Ascending aorta (tissue), 2 donors: ENCODE measurements around the gene PDLIM5. TPM values are rescaled to one million over a fixed set of nuclear protein-coding genes. Genes with fewer than 3 reads are reported as not detected.

ENCODE experiments used
- DNase-seq, 2 donors: peaks; one replicate each; pipeline ENCODE4 v3.0.0-alpha.2; 2019; ENCODE audit warnings: low spot score in 2 of 2
- H3K27ac ChIP-seq, 2 donors: fragments of 200-600 bp; sonication (generic); one replicate each; pipeline ENCODE4 v1.5.1; 2016 to 2017; ENCODE audit warnings: mild to moderate bottlenecking in 1 of 2
- H3K27me3 ChIP-seq: fragments of 200-600 bp; sonication (generic); one replicate; pipeline ENCODE4 v1.5.1; 2017
- H3K36me3 ChIP-seq, 2 donors: fragments of 200-600 bp; sonication (generic); one replicate each; pipeline ENCODE4 v1.5.1; 2016
- H3K4me1 ChIP-seq, 2 donors: fragments of 200-600 bp; sonication (generic); one replicate each; pipeline ENCODE4 v1.5.1; 2016 to 2017; ENCODE audit warnings: mild to moderate bottlenecking in 1 of 2
- H3K4me3 ChIP-seq, 2 donors: fragments of 200-600 bp; sonication (generic); one replicate each; pipeline ENCODE4 v1.5.1; 2016 to 2017; ENCODE audit warnings: mild to moderate bottlenecking in 1 of 2
- H3K9me3 ChIP-seq, 2 donors: fragments of 200-600 bp; sonication (generic); one replicate each; pipeline ENCODE4 v1.5.1; 2016
- intact Hi-C: fragments of 100-400 bp; cut with DNase I; formaldehyde crosslinking; loops from one replicate; pipeline ENCODE4 v1.15.1; 2023
- total RNA-seq: library from RNA; depleted of rRNA; stranded (reverse); fragments of >200 nt; gene quantifications from one replicate; pipeline ENCODE4 v1.1.0, GENCODE V29; 2016
- TF ChIP-seq, protein P1 (sequence below), 3 experiments: fragments of 200-600 bp in 2 of 3; fragments of 450-650 bp in 1 of 3; sonication (generic) in 2 of 3; IDR thresholded peaks; one replicate each; pipeline ENCODE4 v1.5.1; 2016 to 2019; ENCODE audit warnings: antibody characterized with exemption in 3 of 3, mild to moderate bottlenecking in 1 of 3, moderate library complexity in 1 of 3

The PDLIM5 gene
- total RNA-seq, 1 donor from 2014 or later: 103 TPM

DNA sequence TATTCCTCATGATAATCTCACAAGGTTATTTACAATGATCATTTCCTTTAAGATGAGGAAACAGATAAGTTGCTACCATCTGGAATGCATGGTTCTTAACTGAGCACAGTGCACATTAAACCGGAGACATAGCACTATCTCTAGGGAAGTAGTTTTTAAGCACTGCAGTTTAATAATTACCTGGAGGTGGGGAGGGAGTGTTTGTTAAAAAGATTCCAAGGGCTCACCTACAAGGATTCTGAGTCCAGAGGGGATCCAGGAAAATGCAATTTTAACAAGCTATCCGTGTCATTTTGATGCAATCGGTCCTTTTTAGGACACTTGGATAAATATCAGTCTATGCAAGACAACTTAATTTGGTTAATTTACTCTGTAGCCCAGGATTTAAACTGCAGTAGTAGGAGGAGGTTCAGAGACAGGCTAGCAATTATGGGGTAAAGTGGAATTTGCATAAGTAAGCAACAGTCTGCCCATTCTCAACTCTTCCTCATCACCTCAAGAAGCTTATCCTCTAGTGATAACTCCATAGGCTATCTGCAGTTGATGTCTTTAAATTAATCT lies 2.8 kb upstream of the PDLIM5 start:
- H3K27ac ChIP-seq: no peak overlapping the region
- intact Hi-C loops: no loop called here
- DNase-seq: no peak
- H3K9me3 ChIP-seq: no peaks in the 10 kb centered on the region
- no peak overlapping the region for H3K4me3 ChIP-seq
- no peaks in the 10 kb centered on the region for H3K36me3 ChIP-seq
- H3K4me1 ChIP-seq: peaks cover 4 to 24% of the 10 kb centered on the region in 2 donors
- no peaks in the 10 kb centered on the region for H3K27me3 ChIP-seq
- TF ChIP-seq, protein P1, sequence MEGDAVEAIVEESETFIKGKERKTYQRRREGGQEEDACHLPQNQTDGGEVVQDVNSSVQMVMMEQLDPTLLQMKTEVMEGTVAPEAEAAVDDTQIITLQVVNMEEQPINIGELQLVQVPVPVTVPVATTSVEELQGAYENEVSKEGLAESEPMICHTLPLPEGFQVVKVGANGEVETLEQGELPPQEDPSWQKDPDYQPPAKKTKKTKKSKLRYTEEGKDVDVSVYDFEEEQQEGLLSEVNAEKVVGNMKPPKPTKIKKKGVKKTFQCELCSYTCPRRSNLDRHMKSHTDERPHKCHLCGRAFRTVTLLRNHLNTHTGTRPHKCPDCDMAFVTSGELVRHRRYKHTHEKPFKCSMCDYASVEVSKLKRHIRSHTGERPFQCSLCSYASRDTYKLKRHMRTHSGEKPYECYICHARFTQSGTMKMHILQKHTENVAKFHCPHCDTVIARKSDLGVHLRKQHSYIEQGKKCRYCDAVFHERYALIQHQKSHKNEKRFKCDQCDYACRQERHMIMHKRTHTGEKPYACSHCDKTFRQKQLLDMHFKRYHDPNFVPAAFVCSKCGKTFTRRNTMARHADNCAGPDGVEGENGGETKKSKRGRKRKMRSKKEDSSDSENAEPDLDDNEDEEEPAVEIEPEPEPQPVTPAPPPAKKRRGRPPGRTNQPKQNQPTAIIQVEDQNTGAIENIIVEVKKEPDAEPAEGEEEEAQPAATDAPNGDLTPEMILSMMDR (IDR thresholded peaks at IDR 0.05): no peak

DNA sequence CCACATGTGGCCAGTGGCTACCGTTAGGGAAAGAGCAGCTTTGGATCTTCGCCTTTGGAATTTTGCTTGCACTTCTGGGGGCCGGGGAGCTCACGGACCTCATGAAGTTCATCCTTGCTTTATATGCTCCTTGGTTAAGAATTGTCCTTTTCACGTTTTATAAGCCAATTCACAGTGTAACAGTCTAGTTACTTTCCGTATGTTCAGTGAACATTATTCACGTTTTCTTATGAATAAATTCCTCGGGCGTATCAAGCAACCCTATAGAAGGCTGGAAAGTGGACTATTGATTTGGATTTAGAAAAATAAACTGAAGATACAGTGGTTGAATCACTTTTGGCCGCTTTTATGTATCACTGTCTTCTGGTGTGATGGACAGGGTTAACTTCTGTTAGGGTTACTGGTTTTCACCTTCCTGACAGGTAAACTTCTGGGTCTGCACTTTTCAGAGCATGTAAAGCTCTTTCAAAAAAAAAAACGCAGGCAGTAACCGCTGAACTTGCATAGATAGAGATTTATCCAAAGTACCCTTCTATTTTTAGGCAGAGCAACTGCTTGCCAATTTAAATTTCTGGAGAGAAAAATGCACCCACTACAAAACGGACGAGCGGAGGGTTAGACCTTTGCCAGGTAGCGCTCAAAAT lies 569 bp upstream of the PDLIM5 start:
- Histone ChIP-seq H3K36me3 (peaks cover 2 to 6% of the 10 kb centered on the region in 2 donors), H3K4me1 (peaks cover 4 to 22% of the 10 kb centered on the region in 2 donors), H3K27ac (peak overlapping the region; percentile 100), H3K27me3 (no peaks in the 10 kb centered on the region), H3K4me3 (peak overlapping the region; percentile 94 to 100), H3K9me3 (no peaks in the 10 kb centered on the region)
- no peak for DNase-seq
- TF ChIP-seq, protein P1 (IDR thresholded peaks at IDR 0.05): no peak
- intact Hi-C loops: loop anchor here (1.0 to 10.0 kb wide), 5 partner anchors 41 to 1094 kb away; partner anchors contain the start of genes BMPR1B and UNC5C

DNA sequence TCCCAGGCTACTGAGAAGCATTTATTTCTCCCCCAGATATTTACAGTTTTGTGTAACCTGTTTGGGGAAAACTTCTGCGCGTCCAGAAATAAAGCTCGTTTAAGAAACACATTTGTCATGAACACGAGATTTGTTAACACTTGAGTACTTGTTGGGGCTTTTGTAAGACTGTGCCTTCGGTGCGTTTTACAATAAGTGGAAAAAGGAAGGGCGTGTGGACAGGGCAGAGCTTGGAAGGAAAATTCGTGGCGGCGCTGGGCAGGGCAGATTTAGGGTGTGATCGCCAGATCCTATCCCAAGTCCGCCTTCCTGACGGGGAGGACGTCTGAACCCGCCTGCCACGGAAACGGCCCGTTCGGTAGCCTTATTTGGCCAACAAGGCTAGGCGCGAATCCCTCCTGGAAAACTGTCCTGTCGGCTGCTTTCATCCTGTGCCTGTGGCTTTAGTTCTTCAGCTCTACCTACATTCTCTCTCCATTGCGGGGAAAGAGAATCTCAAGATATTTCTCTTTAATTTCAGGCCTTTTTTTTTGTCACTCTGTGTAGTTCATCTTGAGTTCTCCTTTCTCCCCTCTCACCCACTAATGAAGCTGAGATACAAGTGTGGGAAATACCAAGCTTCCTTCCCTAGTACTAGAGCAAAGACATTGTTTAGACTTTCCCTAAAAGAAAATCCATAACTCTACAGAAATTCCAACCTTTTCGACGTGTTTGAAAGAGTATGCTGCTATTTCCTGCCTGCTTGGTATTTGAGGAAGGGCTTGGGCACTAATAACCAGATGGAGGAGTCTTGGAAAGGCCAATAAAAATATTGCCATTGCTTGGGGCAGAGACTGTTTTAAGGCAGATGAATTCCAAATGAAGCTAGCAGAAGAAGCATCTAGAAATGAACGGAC lies 982 bp downstream of the PDLIM5 start:
- TF ChIP-seq, protein P1 (IDR thresholded peaks at IDR 0.05): no peak
- Histone ChIP-seq H3K36me3 (peaks cover 3 to 16% of the 10 kb centered on the region in 2 donors), H3K27me3 (no peaks in the 10 kb centered on the region), H3K4me1 (peaks cover 0 to 16% of the 10 kb centered on the region in 2 donors), H3K9me3 (no peaks in the 10 kb centered on the region), H3K4me3 (peak overlapping the region; percentile 94 to 100), H3K27ac (peak overlapping the region; percentile 100)
- DNase-seq: peak; percentile 43 to 93
- intact Hi-C loops: loop anchor here (5.0 to 10.0 kb wide), 4 partner anchors 70 to 1092 kb away; partner anchors contain the start of genes BMPR1B and UNC5C

DNA sequence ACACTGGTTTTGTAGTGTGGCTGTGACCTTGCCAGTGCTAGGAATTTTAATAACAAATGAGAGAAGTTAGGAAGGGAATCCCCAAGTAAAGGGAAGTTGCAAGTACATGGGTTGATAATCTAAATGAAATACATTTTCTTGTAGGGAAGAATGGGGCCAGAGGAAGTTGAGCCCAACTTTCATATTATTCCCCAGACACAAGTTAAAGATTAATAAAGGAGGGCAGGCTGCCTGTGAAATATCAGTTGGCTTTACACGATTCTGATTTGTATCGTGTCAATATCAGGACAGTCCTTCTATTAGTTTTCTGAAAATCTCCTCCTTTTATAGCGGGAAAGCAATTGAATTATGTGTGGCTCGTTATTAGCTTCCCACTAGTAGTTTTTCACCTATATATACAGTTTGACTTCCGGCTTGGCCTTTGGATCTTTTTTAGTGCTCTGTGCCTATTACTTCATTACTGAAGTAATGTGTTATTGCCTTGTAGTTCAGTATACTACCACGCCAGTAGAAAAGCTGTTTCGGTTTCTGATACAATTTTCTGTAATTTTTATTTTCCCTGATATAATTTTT lies 1.7 kb downstream of the PDLIM5 start:
- DNase-seq: no peak
- Histone ChIP-seq H3K27ac (peak overlapping the region; percentile 100), H3K36me3 (peaks cover 3 to 16% of the 10 kb centered on the region in 2 donors), H3K9me3 (no peaks in the 10 kb centered on the region), H3K4me1 (peaks cover 0 to 17% of the 10 kb centered on the region in 2 donors), H3K27me3 (no peaks in the 10 kb centered on the region), H3K4me3 (peak overlapping the region; percentile 94 to 100)
- TF ChIP-seq, protein P1 (IDR thresholded peaks at IDR 0.05): no peak
- intact Hi-C loops: loop anchor here (5.0 to 10.0 kb wide), 4 partner anchors 69 to 1091 kb away; partner anchors contain the start of genes BMPR1B and UNC5C

DNA sequence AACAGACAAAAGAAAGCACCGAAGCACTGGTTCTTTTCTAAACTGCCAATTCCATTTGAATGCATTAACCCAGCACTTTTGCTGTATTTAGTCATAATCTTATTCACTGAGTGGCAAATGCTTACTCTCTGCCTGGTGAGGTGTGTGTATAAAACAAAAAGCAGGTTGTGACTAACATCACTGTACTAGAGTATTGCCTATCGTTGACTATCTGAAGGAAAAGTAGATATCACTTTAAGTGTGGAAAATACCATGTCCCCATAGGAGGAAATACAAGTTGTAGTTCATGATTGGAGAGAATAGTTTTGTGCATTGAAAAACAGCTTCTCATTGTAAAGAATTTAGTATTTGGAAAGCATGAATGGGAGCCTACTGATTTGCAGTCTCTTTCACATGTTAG lies 2.7 kb downstream of the PDLIM5 start:
- intact Hi-C loops: loop anchor here (5.0 to 10.0 kb wide), 4 partner anchors 68 to 1090 kb away; partner anchors contain the start of genes BMPR1B and UNC5C
- peak overlapping the region; percentile 94 to 100 for H3K4me3 ChIP-seq
- no peaks in the 10 kb centered on the region for H3K27me3 ChIP-seq
- H3K4me1 ChIP-seq: peaks cover 0 to 24% of the 10 kb centered on the region in 2 donors
- peak overlapping the region; percentile 100 for H3K27ac ChIP-seq
- H3K36me3 ChIP-seq: peaks cover 3 to 16% of the 10 kb centered on the region in 2 donors
- DNase-seq: no peak
- TF ChIP-seq, protein P1 (IDR thresholded peaks at IDR 0.05): no peak
- no peaks in the 10 kb centered on the region for H3K9me3 ChIP-seq
